Measurements from ENCODE around the gene CDKAL1. TPM values are rescaled to one million over a fixed set of nuclear protein-coding genes. Genes with fewer than 3 reads are reported as not detected.
"Not testable (repeated sequence)": the region's sequence is repeated elsewhere in the genome, so short reads cannot be mapped to it uniquely, and the experiment has no call there.

CDKAL1 gene
- total and polyA plus RNA-seq, 2 of the 13 experiments (the other 11 are each of a cell fraction or from before 2014, with no cell fraction given) = 9.5 to 27.7 TPM

- H3K79me2 ChIP-seq (ENCODE audit: insufficient read depth, low read length) = peaks cover 2% of the 10 kb centered on the region
- H3K9ac ChIP-seq (ENCODE audit: insufficient read depth, low read depth, low read length) = no peak overlapping the region
- H3K27ac ChIP-seq (ENCODE audit: extremely low read length, insufficient read depth, low read length) = no peak overlapping the region
- ATAC-seq = no peak
- H2AFZ ChIP-seq (ENCODE audit: low read length) = no peak overlapping the region
- no peaks in the 10 kb centered on the region for H4K20me1 ChIP-seq (ENCODE audit: insufficient read depth, low read length)
- no peak overlapping the region for H3K4me2 ChIP-seq (ENCODE audit: low read depth, low read length)
- H3K4me1 ChIP-seq (ENCODE audit: insufficient read depth, low read length) = no peaks in the 10 kb centered on the region
- CTCF ChIA-PET (ENCODE audit: low intra/inter-chr PET ratio, low total read pairs) = no interaction called here
- 94% methylated on average over 2 of the region's 2 CpGs for WGBS (ENCODE audit: low lambda C conversion rate)
- no peaks in the 10 kb centered on the region for H3K27me3 ChIP-seq (ENCODE audit: control insufficient read depth in 1 of 2, insufficient read depth in 2 of 2, low read length in 2 of 2)
- intact Hi-C loops (cut with micrococcal nuclease; ENCODE audit: unreplicated experiment) = no loop called here
- FAIRE-seq = no peak
- BruUV-seq (replicated peaks) = no TSS peak
- no peaks in the 10 kb centered on the region; a peak in 2 of 5 replicates for H3K36me3 ChIP-seq (replicated peaks in 1 of 2; ENCODE audit: control insufficient read depth in 1 of 2, insufficient read depth in 2 of 2, low read length in 2 of 2)
- TF ChIP-seq SRF (IDR thresholded peaks at IDR 0.05; ENCODE audit: low read depth, low read length) (peak; percentile 57; the same call in 1 of the 2 replicates), ZNF850 (CRISPR knock-in tag; conservative IDR thresholded peaks at IDR 0.05) (no peak), MXD3 (CRISPR knock-in tag; IDR thresholded peaks at IDR 0.05) (no peak), CBFB (CRISPR knock-in tag; IDR thresholded peaks at IDR 0.05) (no peak), SMAD3 (CRISPR knock-in tag; IDR thresholded peaks at IDR 0.05) (no peak)
- TF ChIP-seq, protein P1, sequence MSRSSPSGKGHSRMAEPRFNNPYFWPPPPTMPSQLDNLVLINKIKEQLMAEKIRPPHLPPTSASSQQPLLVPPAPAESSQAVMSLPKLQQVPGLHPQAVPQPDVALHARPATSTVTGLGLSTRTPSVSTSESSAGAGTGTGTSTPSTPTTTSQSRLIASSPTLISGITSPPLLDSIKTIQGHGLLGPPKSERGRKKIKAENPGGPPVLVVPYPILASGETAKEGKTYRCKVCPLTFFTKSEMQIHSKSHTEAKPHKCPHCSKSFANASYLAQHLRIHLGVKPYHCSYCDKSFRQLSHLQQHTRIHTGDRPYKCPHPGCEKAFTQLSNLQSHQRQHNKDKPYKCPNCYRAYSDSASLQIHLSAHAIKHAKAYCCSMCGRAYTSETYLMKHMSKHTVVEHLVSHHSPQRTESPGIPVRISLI (CRISPR knock-in tag; IDR thresholded peaks at IDR 0.05; ENCODE audit: borderline replicate concordance) = no peak
- in situ Hi-C loops (cut with HindIII; ENCODE audit: extremely low pct_ligation_motif_present, low pct_unique_long_range_greater_than_20kb) = no loop called here
- no peak for DNase-seq (ENCODE audit: low spot score)
- POLR2A ChIA-PET = no interaction called here
- H3K9me3 ChIP-seq (ENCODE audit: low read length) = no peaks in the 10 kb centered on the region
- H3K4me3 ChIP-seq (replicated peaks in 1 of 3; ENCODE audit: insufficient read depth in 1 of 3, low read depth in 2 of 3, low read length in 3 of 3) = no peak overlapping the region
Measured at GRCh38 chr6:20719980-20720379, 185.7 kb downstream of the CDKAL1 start.

- H3K4me3 ChIP-seq (replicated peaks in 1 of 3; ENCODE audit: insufficient read depth in 1 of 3, low read depth in 2 of 3, low read length in 3 of 3); FAIRE-seq; CTCF ChIA-PET (ENCODE audit: low intra/inter-chr PET ratio, low total read pairs); POLR2A ChIA-PET; H3K27ac ChIP-seq (ENCODE audit: extremely low read length, insufficient read depth, low read length); in situ Hi-C loops (cut with HindIII; ENCODE audit: extremely low pct_ligation_motif_present, low pct_unique_long_range_greater_than_20kb); H4K20me1 ChIP-seq (ENCODE audit: insufficient read depth, low read length); BruUV-seq (replicated peaks); H3K4me1 ChIP-seq (ENCODE audit: insufficient read depth, low read length); DNase-seq (ENCODE audit: low spot score); H3K27me3 ChIP-seq (ENCODE audit: control insufficient read depth in 1 of 2, insufficient read depth in 2 of 2, low read length in 2 of 2); H2AFZ ChIP-seq (ENCODE audit: low read length); intact Hi-C loops (cut with micrococcal nuclease; ENCODE audit: unreplicated experiment); ATAC-seq; H3K4me2 ChIP-seq (ENCODE audit: low read depth, low read length); H3K9ac ChIP-seq (ENCODE audit: insufficient read depth, low read depth, low read length); H3K36me3 ChIP-seq (replicated peaks in 1 of 2; ENCODE audit: control insufficient read depth in 1 of 2, insufficient read depth in 2 of 2, low read length in 2 of 2); H3K9me3 ChIP-seq (ENCODE audit: low read length); H3K79me2 ChIP-seq (ENCODE audit: insufficient read depth, low read length): not testable (repeated sequence)
- WGBS (ENCODE audit: low lambda C conversion rate) = 65% methylated on average over 3 of the region's 3 CpGs
Measured at GRCh38 chr6:20721121-20721520, 186.9 kb downstream of the CDKAL1 start.
